GM19193 (cell line): ENCODE measurements around the gene ITPK1.

Experiments
- POLR2A ChIP-seq: IDR thresholded peaks from 4 replicates; pipeline ENCODE4 v1.6.1; 2011; ENCODE audit not compliant: insufficient read depth, insufficient read length; ENCODE audit errors: extremely low read depth

ITPK1 gene

GRCh38 chr14:93115821-93116675, at the start of gene ITPK1:
Gene ITPK1 (minus strand): TSS chr14:93115925. CDS start chr14:93115163, 762 bp downstream.
- no peak for TF ChIP-seq POLR2A

- TF ChIP-seq POLR2A = no peak
Measured at GRCh38 chr14:93163564-93163963, 47.8 kb upstream of the ITPK1 start.

- no peak for TF ChIP-seq POLR2A
Measured at GRCh38 chr14:93161411-93161940, 45.8 kb upstream of the ITPK1 start.

- no peak for TF ChIP-seq POLR2A
Measured at GRCh38 chr14:93160353-93160801, 44.7 kb upstream of the ITPK1 start.

- no peak for TF ChIP-seq POLR2A
Measured at GRCh38 chr14:93156693-93157369, 41.1 kb upstream of the ITPK1 start.

GRCh38 chr14:93155667-93156066, 39.9 kb upstream of the ITPK1 start:
- TF ChIP-seq POLR2A = no peak

- TF ChIP-seq POLR2A = no peak
Measured at GRCh38 chr14:93153121-93153520, 37.4 kb upstream of the ITPK1 start.

- TF ChIP-seq POLR2A = no peak
Measured at GRCh38 chr14:93150227-93151208, 34.8 kb upstream of the ITPK1 start.

GRCh38 chr14:93148979-93149378, 33.3 kb upstream of the ITPK1 start:
- no peak for TF ChIP-seq POLR2A

GRCh38 chr14:93146119-93146518, 30.4 kb upstream of the ITPK1 start:
- TF ChIP-seq POLR2A = no peak

GRCh38 chr14:93142854-93143652, 27.3 kb upstream of the ITPK1 start:
- no peak for TF ChIP-seq POLR2A

- no peak for TF ChIP-seq POLR2A
Measured at GRCh38 chr14:93137864-93138263, 22.1 kb upstream of the ITPK1 start.

GRCh38 chr14:93136009-93136408, 20.3 kb upstream of the ITPK1 start:
- TF ChIP-seq POLR2A = no peak

GRCh38 chr14:93135399-93135798, 19.7 kb upstream of the ITPK1 start:
- TF ChIP-seq POLR2A = no peak
